Right kidney (tissue), 1 donor: ENCODE results near the gene DDIT3.
A peak's percentile ranks its signal among the peaks of the same experiment; 100 is the strongest.

Source experiments
- DNase-seq: peaks from one replicate; pipeline ENCODE4 v3.0.0-alpha.2; 2016

Gene DDIT3

DNA sequence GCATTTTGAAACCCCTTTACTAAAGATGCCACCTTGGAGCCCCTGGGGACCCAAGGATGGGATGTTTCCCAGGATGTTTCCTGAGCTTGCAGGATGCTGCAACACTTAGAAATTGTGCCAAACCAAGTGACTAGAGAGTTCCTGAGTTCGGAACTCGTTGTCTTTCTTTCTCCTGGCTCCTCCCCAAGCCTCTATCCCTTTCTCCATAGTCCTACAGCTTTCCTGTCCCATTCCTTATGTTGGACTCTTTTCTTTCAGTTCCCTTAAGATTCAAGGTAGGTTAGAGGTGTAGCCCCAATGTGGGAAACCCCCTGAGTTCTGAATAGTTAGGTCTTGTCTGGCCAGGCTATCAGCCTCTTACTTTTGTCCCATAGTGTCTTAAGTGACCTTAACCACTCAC is 28.2 kb upstream of the DDIT3 start:
- no peak for DNase-seq

- DNase-seq, result no peak
Observed at GRCh38 chr12:57548013-57548315, 27.6 kb upstream of the DDIT3 start.

- DNase-seq, result no peak
Observed at GRCh38 chr12:57547288-57548012, 27.1 kb upstream of the DDIT3 start.

DNA sequence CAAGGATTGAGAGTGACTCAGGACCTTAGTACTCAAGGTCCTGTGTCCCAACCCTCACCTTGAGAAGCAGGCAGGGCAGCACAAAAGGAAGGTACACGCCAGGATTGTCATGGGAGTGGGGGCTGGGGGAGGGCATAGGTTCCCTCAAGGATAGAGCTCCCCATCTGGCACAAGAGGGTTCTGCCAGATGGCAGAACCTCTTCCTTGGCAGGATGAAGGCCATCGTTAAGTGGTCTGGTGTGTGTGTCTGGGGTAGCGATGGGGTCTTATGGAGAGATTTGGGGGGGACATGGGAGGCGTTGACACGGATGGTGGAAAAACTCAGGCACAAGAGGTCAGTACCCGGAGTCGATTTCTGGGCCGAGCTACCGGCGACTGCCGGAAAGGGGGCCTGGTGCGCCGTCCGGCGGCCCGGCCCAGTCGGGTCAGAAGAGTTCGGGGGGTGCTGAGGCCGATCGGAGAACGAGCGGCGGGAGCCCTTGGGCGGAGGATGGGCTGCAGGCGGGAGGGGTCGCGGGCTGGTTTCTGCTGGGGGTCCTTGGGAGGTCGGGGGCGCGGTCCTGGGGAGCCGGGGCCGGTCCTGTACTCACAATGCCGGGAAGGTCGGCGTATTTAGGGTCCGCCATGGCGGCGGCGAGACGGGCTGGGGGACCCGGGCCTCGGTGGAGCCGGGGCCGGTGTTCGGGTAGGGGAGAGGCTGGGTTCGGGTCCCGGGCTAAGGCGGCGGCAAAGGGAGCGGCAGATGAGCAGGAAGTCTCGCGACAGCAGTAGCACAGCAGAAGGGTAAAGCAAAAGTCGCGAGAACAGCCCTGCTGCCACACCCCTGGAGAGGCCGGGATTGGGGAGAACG is 26.3 kb upstream of the DDIT3 start, which contains the start of gene DCTN2:
TSS of gene DCTN2 (minus strand) at position 755 of the 850 bp plus-strand sequence. CDS start at position 626, 129 bp downstream.
- peak; percentile 82 for DNase-seq

DNA sequence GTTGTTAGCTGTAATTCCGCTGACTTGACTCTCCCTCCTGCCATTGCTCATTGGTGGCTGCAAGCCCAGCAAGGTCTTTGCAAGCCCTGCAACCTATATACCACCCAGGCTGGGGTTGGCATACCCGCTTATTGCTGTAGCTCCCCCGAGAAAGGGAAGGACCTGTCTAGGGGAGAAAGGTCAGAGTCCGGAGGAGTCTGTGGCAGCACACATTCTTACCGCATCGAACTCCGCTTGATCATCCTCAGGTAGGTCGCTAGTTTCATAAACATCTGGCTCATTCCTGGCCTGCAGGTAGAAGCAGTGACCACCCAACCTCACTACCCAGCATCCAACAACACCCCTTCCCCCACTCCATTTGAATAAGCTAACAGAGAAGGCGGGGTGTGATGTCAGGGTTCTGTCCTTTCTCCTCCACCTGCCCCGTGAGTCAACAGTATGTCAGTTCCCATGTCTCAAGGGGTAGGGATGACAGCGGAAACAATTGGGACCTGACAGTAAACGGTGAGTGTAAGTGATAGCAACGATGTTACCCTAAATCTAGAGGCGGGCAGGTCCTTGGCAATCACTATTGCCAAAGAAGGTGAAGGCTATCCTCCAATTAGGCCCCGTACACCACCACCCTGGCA is 25.6 kb upstream of the DDIT3 start:
- no peak for DNase-seq

- DNase-seq, result no peak
Observed at GRCh38 chr12:57543581-57543980, 23.3 kb upstream of the DDIT3 start.

GRCh38 chr12:57541717-57542116 is 21.4 kb upstream of the DDIT3 start:
- DNase-seq, result no peak

DNA sequence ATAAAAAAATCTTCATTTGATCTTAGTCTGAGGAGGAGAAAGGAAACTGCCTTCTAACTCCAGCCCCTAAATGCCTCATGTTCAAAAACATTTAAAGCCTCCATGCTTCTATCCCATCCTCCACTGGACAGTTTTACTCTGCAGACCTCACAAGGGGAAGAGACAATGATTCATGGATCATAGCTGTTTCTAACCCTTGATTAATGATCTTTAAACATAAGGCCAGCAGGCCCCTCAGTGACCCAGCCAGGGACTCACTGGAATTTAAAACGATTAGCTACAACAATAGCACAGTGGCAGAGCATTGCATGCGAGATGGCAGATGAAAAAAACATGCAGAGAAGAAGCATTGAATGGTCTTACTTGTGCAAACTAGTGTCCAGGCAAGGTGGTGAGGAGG is 20.7 kb upstream of the DDIT3 start:
- DNase-seq, result no peak

GRCh38 chr12:57539134-57539768 is 18.9 kb upstream of the DDIT3 start:
- DNase-seq, result no peak

DNA sequence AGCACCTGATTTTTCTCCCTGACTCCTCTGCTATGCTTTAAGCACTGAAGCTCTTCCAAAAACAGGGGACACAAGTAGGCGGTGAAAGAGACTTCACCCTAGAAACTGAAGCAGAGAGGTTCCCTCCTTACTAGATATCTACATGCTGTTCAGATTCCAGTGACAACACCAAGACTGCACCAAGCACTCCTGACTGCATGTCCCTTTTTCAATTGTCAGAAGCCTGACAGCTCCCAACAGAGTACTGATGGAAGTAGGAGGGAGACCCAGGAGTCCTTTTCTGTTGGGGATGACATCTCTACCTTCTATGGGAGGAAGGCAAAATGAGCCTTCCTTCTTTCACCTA is 16.3 kb upstream of the DDIT3 start:
- DNase-seq, result no peak

GRCh38 chr12:57535764-57536596 is 15.7 kb upstream of the DDIT3 start:
- DNase-seq, result no peak

DNA sequence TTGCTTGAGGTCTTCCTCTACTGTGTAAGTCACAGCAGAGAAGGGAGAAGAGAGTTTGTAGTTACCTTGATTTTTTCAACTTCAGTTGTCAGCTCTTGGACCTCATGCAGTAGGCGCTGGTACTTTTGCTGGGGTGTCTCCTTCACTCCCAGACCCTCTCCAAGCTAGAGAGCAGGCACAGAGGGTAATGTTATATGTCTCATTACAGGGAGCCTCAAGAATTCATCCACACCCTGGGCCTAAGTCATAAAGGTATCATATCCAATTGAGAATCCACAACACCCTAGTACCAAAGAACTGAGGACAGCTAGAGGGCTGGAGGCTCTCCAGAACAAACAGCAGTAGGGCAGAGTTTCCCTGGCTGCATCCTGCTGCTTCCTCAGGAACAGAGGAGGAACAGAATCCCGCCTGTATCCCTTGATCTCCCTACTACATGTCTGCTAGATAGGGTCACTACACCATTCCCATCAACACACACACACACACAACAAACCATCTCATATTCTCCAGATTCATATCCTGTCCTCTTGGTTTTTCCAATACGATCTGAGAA is 14.8 kb upstream of the DDIT3 start:
- no peak for DNase-seq

DNA sequence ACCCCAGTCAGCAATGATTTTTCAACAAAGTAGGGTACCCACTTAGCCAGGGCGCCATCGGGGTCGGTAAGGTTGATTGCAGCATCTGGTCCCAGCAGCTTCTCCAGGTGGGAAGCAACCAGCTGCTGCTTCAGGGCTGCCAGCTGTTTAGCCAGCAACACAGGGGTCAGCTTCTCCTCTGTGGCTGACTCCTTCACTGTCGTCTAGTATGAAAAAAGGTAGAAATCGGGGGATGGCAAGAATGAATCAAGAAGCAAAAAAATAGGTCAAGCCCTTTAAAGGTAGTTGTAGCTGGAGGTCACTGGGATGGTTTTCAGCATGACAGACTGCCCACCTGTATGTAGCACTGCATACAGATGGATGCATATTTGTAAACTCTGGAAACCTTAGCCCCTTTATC is 13.9 kb upstream of the DDIT3 start:
- DNase-seq, result no peak

- no peak for DNase-seq
Observed at GRCh38 chr12:57533108-57533507, 12.8 kb upstream of the DDIT3 start.

- DNase-seq, result no peak
Observed at GRCh38 chr12:57531836-57532235, 11.5 kb upstream of the DDIT3 start.

GRCh38 chr12:57530396-57531142 is 10.3 kb upstream of the DDIT3 start:
- DNase-seq, result no peak

- no peak for DNase-seq
Observed at GRCh38 chr12:57529831-57530230, 9.5 kb upstream of the DDIT3 start.

- no peak for DNase-seq
Observed at GRCh38 chr12:57528831-57529555, 8.7 kb upstream of the DDIT3 start.

GRCh38 chr12:57528176-57528575 is 7.9 kb upstream of the DDIT3 start:
- no peak for DNase-seq

GRCh38 chr12:57527184-57527583 is 6.9 kb upstream of the DDIT3 start:
- no peak for DNase-seq
